A549 (cell line): ENCODE results near the gene NT5C3B.

Experiments used
- CTCF ChIP-seq: fragments of >200 bp; sonication (Bioruptor Twin); formaldehyde crosslinking; IDR thresholded peaks from 3 replicates; pipeline ENCODE4 v1.5.1; 2016
- EP300 ChIP-seq, 2 experiments: fragments of >200 bp; sonication (Bioruptor Twin); formaldehyde crosslinking; IDR thresholded peaks; 2 replicates in 1 of 2; 3 replicates in 1 of 2; pipeline ENCODE4 v1.6.1; 2016 to 2017
- ESRRA ChIP-seq: fragments of 150-350 bp; IDR thresholded peaks from 2 replicates; pipeline ENCODE4 v1.6.1; 2014; ENCODE audit warnings: mild to moderate bottlenecking, low read length, borderline replicate concordance
- HOXA7 ChIP-seq: fragments of 250-450 bp; sonication (Bioruptor Pico); IDR thresholded peaks from 2 replicates; pipeline ENCODE4 v1.5.0; 2020; ENCODE audit warnings: mild to moderate bottlenecking, moderate library complexity
- JUN ChIP-seq, 2 experiments: fragments of >200 bp; sonication (Bioruptor Twin); formaldehyde crosslinking; IDR thresholded peaks; 2 replicates in 1 of 2; 3 replicates in 1 of 2; pipeline ENCODE4 v1.6.1; 2016 to 2017
- KDM5A ChIP-seq: fragments of 200-600 bp; sonication (generic); IDR thresholded peaks from 2 replicates; pipeline ENCODE4 v1.6.1; 2016; ENCODE audit warnings: antibody characterized with exemption, mild to moderate bottlenecking
- MAX ChIP-seq: IDR thresholded peaks from 2 replicates; pipeline ENCODE4 v1.6.1; 2012
- MYC ChIP-seq: IDR thresholded peaks from 2 replicates; pipeline ENCODE4 v1.6.1; 2012; ENCODE audit warnings: mild to moderate bottlenecking, inconsistent platforms, low read length, improper control_type of control experiment, borderline replicate concordance
- POLR2A ChIP-seq: IDR thresholded peaks from 2 replicates; pipeline ENCODE4 v1.6.1; 2012; ENCODE audit warnings: mild to moderate bottlenecking, low read length
- POLR2AphosphoS2 ChIP-seq: conservative IDR thresholded peaks from 2 replicates; pipeline ENCODE4 v1.6.1; 2012; ENCODE audit warnings: low read length, improper control_type of control experiment, inconsistent platforms
- RARB ChIP-seq: fragments of 250-450 bp; sonication (Bioruptor Pico); IDR thresholded peaks from 2 replicates; pipeline ENCODE4 v1.8.0; 2021; ENCODE audit warnings: mild to moderate bottlenecking, moderate library complexity

GRCh38 chr17:41775394-41776226, 60.4 kb downstream of the NT5C3B start:
- no peak for TF ChIP-seq CTCF
- no peak for TF ChIP-seq JUN (IDR thresholded peaks at IDR 0.05)
- TF ChIP-seq ESRRA, result no peak
- TF ChIP-seq RARB, result no peak
- TF ChIP-seq POLR2A, result no peak
- TF ChIP-seq EP300 (IDR thresholded peaks at IDR 0.05), result no peak
- TF ChIP-seq HOXA7, result no peak
- no peak for TF ChIP-seq MAX
- TF ChIP-seq POLR2AphosphoS2, result no peak
- TF ChIP-seq MYC, result no peak
- no peak for TF ChIP-seq KDM5A
